HG02943 (cell line): ENCODE measurements around the gene S1PR4.

Source experiments
- ATAC-seq: cut with Tn5 transposase; IDR thresholded peaks from one replicate; pipeline ENCODE4 v1.9.1; 2021; ENCODE audit warnings: mild to moderate bottlenecking, low read depth, moderate library complexity; ENCODE audit not compliant: unreplicated experiment

The S1PR4 gene

DNA sequence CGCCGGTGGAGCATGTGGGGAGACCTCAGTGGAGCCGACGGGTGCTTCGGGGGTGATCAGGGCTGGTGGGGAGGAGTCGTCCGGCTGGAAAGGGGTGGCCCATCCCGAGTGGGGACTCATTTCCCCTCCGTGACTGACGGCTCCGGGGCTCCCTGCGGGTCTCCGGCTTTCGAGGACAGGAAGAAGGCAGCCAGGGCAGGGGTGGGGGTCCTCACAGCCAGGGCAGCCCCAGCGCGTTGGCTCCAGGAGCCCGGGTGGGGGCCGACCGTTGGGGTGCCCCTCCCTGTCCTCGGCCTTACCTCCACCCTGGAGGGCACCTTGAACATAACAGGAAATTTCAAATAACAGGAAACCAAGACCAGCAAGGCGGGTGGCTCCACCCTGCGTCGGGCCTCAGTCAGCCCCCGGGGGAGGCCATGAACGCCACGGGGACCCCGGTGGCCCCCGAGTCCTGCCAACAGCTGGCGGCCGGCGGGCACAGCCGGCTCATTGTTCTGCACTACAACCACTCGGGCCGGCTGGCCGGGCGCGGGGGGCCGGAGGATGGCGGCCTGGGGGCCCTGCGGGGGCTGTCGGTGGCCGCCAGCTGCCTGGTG lies at the start of gene S1PR4:
Gene S1PR4 (plus strand): TSS at position 393 of the 596 bp plus-strand sequence. CDS start 24 bp downstream, at position 417.
- no peak for ATAC-seq

DNA sequence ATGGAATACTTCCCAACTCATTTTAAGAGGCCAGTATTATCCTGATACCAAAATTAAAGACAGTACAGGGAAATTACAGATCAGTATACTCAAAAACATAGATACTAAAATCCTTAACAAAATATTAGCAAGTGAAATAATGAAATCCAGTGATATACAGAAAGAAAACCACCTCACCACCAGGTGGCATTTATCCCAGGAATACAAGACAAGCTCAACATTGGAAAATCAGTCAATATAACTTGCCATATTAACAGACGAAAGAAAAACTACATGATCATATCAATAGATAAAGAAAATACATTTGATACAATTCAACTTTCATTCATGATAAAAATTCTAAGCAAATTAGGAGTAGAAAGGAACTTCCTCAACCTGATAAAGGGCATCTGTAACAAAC lies 49.5 kb upstream of the S1PR4 start:
- ATAC-seq: no peak

GRCh38 chr19:3131168-3131567 lies 47.4 kb upstream of the S1PR4 start:
- ATAC-seq: no peak

DNA sequence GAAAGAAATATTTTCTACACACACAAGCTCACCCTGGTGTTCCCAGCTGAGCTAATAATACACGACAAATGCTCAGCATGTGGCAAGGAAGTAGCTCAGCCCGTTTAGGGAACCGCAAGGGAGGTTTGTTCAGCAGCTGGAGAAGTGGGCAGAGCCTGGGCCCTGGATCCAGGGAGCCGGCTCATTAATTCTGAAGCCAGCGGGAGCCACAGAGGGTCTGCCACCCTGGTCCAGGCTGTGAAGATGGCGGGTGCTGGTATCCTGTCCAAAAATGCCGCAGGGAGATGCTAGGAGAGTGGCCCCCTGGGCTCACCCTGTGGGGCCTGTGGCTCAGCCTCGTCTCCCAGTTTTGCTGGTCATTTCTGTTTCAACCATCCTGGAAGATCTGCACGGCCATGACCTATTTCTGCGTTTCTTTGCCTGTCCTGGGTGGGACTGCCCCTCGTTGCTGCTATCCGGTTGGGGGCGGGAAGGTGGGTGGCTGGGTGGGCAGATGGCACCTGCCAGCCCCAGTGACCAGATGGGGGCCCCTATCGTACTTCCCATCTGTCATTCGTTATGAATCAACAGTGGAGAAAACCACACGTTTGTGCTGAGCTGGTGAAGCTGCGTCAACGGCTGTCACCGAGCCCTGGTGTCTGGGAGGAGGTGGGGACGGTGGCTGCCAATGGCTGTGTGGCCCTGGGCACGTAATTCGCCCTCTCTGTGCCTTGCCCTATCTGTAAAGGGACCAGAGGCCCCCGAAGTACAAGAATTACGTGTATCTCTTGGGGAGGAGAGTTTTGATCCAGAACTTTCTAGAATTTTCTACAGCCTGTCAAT lies 45.4 kb upstream of the S1PR4 start:
- ATAC-seq: no peak

GRCh38 chr19:3133793-3134116 lies 44.8 kb upstream of the S1PR4 start:
- ATAC-seq: no peak

- no peak for ATAC-seq
These were observed 42.4 kb upstream of the S1PR4 start, which contains the start of gene GNA15 for GRCh38 chr19:3135961-3136683. Gene GNA15, plus strand, starts transcription at chr19:3136033. Its CDS starts 418 bp downstream, at chr19:3136451.

- no peak for ATAC-seq
These were observed 41.9 kb upstream of the S1PR4 start for GRCh38 chr19:3136684-3137055.

DNA sequence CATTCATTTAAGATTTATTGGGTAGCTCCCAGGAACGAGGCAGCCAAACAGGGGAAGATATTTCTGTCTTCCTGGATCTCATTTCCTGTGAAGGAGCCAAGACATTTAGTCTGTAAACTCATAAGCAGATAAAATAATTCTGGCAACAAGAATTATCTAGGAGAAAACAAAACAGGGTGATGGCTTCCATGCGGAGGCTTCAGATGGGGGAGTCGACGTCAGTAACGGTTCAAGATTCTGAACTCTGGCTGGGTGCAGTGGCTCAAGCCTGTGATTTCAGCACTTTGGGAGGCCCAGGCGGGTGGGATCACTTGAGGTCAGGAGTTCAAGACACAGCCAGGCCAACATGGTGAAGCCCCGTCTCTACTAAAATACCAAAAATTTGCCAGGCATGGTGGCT lies 41.5 kb upstream of the S1PR4 start:
- no peak for ATAC-seq

DNA sequence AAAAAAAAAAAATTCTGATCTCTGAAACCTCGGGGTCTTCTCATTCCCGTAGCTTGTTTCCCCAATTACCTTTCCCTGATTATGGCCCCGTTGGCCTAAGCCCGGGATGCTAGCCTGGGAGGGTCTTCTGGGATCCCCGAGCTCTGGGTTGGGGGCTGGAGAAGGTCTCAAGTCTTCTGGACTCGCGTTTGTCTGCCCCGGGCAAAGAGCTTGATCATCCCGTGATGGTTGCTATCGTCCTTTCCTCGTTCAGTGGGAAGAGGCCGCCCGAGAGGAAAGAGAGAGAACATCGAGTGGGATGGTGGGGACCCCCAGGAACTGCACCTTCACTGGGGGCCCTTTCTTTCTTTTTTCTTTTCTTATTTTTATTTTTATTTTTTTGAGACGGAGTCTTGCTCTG lies 40.3 kb upstream of the S1PR4 start:
- no peak for ATAC-seq

- ATAC-seq: no peak
These were observed 37.9 kb upstream of the S1PR4 start for GRCh38 chr19:3140667-3141038.

GRCh38 chr19:3142292-3142670 lies 36.3 kb upstream of the S1PR4 start:
- no peak for ATAC-seq

GRCh38 chr19:3142781-3143337 lies 35.7 kb upstream of the S1PR4 start:
- no peak for ATAC-seq

DNA sequence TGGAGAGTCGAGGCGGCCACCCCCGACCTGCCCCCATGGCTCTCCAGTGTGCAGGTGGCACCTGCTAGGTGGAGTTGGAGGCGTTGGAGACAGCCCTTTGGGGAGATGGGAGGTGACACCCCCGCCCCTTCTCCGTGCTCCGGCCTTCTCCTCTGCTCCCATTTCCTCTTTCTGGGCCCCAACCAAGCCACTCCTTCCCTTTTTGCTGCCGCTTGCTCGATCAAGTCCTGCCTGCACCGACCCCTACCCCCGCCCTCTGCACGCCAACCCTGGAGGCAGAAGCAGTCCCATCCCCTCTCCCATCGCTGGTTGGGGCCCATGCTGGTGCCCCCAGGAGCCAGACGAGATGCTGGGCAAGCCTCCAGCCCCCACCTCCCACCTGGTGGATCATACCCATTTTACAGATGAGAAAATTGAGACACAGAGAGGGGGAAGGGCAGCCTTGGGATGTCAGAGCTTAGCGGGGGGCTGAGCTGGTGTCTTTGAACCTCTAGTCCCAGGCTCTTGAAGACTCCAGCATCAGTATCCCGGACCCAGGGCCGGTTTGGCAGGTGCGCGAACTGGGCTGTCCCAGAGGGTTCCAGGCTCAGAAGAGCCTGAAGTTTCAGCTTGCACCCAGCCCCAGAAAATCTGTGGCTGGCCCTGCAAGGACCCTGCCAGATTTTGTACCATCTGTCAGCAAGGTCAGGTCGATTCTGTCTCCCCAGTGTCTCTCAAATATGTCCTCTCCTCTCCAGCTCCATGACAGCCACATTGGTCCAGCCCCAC lies 32.5 kb upstream of the S1PR4 start:
- ATAC-seq: no peak

DNA sequence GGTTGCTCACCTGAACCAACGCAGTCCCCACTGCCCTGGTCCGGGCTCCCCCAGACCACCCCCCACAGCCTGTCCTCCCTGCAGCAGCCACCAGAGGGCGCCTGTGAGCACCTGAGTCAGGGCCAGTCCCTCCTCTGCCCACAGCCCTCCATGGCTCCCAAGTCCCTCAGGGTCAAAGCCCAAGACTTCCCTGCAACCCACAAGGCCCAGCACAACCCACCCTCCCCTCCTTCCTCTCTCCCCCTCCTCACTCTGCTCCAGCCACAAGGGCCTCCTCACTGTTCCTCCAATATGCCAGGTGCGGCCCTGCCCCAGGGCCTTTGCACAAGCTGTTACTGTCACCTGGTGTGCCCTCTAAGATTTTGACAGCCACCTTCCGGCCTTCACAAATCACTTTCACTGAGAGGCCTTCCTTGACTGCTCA lies 31.9 kb upstream of the S1PR4 start:
- no peak for ATAC-seq

DNA sequence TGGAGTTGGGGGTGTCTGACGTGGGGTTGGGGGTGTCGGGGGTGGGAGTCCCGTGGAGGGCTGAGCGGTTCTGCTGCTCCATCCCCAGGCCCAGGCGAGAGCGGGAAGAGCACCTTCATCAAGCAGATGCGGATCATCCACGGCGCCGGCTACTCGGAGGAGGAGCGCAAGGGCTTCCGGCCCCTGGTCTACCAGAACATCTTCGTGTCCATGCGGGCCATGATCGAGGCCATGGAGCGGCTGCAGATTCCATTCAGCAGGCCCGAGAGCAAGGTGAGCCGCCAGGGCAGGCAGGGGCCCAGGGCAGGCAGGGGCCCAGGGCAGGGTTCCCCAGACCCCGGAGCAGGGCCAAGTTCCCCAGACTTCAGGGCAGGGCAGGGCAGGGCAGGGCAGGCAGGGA lies 30.1 kb upstream of the S1PR4 start:
- ATAC-seq: no peak

- ATAC-seq: no peak
These were observed 29.5 kb upstream of the S1PR4 start for GRCh38 chr19:3149089-3149488.

DNA sequence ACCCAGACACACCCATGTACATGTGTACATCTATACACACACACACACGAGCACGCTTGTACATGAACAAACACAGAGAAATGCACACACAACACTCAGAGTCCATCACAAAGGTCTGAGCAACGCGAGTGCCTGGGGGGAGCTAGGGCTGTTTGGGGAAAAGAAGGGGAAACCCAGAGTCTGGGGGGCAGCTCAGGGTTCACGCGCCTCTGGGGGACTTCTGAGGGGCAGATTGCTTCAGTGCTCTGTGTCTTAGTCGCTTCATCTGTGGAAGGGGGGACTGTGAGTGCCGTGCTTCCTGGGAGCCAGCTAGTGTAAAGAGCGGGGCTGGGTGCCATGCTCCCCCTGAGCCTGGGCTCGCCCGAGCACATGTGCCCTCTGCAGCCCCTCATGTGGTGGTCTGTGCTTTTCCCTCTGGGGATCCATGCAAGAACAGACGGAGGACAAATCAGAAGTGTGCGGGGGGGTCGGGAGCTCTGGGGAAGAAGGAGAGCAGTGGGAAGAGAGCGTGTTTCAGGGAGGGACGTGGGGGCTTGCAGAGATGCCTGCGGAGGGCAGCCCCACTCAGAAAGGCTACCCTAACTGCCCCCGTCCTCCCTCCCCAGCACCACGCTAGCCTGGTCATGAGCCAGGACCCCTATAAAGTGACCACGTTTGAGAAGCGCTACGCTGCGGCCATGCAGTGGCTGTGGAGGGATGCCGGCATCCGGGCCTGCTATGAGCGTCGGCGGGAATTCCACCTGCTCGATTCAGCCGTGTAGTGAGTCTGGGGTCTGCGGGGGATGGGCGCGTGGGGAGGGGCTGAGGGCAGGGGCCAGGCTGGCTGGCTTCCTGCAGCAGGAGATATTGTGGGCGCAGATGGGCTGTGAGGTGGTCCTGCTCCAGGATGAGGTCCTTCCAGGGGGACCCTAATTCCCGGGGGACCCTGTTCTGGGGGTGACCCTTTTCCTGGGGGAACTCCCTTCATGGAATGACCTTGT lies 28.8 kb upstream of the S1PR4 start:
- ATAC-seq: no peak

DNA sequence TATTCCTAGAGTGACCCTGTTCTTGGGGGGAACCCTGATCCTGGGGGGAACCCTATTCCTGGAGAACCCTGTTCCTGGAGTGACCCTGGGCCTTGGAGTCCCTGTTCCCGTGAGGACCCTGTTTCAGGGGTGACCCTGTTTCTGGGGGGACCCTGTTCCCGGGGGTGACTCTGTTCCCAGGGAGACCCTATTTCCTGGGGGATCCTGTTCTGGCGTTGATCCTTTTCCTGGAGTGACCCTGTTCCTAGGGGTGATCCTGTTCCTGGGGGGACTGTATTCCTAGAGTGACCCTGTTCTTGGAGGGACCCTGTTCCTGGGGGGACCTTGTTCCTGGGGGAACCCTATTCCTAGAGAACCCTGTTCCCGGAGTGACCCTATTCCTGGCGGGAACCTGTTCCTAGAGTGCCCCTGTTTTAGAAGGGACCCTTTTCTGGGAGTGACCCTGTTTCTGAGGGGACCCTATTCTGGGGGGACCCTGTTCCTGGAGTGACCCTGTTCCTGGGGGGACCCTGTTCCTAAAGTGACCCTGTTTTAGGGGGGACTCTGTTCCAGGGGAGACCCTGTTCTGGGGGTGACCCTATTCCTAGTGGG lies 27.7 kb upstream of the S1PR4 start:
- no peak for ATAC-seq
